GM18526 (cell line): ENCODE results near the gene STX18.

Experiments used
- POLR2A ChIP-seq: IDR thresholded peaks from 3 replicates; pipeline ENCODE4 v1.6.1; 2011; ENCODE audit not compliant: insufficient read length; ENCODE audit errors: extremely low read depth

The STX18 gene

DNA sequence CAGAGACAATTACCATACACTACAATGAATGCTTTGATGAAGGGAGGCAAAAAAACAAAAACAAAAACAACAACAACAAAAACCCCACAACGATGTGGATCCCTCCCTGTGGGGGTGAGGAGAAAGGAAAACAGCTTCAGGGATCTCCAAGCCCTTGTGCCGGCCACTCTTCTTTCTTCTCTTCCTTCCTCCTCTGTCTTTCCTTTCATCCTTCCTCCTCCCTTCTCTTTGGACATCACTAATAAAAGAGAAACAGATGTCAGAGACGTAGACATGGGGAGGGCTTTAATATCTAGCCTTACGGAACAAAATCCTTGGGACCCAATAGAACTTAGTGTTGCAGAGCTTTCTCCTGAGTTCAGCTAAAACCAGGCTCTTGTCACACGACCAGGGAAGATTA lies 18.8 kb upstream of the STX18 start:
- no peak for TF ChIP-seq POLR2A

DNA sequence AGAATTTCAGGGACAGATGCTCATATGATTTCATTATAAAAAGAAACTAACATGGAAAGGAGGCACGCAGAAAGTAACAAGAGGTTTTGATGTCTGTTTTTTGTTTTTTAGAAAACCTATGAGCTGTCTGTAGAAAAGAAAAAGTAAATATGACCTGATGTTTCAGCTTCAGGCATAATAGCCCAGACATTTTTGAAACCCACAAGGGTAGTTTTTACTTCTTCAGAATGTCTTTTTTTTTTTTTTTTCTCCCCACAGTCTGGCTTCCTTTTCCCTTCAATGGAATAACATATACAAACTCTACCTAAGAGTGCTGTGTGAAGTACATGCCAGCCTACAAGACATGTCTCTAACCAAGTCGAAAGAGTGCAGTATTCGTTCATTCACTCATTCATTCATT lies 18.3 kb upstream of the STX18 start:
- TF ChIP-seq POLR2A = no peak

DNA sequence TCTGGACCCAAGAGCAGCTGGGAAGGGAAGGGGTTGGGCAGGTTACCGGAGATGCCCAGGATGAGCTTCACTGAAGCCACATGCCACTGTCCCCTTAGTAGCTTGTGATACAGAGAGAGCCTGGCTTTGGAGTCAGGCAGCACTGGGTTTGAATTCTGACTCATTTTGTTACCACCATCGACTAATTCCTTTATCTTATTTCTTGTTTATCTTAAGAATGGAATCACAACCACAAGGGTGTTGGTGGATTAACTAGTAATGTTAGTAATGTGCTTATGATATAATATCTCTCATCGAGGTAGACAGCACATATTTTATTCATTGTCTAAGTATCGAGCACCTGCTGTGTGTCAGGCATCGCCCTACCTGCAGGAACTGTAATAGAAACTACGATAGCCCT lies 17.7 kb upstream of the STX18 start:
- no peak for TF ChIP-seq POLR2A

DNA sequence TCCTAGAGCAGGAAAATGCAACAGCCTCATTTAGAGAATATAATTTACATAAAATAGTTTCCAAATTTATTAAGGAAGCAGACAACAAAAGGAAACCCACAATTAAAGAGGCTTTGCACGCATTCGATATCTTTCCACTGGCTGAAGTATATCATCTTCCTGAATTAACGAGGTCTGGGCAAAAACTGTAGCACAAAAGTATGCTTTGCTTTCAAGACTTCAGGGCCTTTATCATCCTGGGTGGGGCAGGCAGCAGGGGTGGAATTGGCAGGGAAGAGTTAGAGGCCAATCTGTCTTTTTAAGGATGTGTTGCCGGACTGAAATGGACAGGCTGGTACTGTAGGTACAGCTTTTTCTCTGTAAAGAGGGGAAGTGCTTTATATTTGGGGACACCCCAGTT lies 17.0 kb upstream of the STX18 start:
- TF ChIP-seq POLR2A = no peak

DNA sequence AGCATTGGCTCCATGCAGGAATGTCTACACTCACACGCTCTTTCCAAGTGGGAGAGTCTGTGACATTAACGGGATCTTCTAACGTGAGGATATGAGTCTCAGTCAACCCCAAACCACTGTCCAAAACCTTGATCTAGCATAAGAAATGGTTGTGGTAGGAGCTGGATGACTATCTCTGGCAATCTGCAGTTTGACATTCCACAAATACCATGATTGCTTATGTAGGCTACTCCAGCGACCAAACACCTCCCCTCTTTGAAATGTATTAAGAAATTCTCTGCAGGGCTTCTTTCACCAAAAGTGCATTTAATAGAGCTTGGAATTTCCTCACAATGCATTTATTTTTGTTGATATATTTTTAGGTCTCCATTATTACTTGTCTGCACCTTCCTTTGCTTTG lies 14.1 kb upstream of the STX18 start:
- no peak for TF ChIP-seq POLR2A

DNA sequence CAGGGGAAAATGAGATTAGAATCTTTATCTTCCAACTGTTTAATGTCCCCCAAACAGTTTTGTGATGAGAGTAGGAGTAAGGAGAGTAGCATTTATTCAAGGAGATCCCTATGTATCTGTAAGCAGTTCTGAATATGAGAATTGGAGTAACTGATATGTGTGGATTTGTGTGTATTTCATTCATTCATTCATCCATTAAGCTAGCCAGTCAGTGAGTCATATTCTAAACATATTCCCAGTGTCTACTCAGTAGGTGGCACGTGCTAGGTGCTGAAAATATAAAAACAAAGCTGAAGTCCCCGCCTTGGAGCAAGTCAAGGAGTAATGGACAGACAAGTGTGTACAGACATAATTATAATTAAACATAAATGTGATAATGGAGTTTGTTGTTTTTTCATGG lies 12.4 kb upstream of the STX18 start:
- no peak for TF ChIP-seq POLR2A

DNA sequence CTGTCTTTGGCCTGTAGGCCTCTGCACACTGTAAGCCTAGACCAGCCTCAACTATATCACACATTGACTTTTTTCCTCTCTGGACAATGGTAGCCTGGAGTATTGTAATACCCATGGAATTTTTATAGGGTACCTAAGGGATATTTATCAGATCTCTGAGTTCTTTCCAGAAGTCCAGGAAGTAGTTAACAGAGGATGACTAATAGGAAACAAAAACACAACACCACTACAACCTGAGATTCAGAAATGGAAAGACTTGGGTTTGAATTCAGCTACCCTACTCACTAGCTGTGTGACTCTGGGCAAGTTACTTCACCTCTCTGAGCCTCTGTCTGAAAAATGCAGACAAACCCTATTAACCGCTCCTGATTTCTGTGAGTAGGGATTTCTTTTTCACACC lies 7.7 kb upstream of the STX18 start:
- TF ChIP-seq POLR2A = no peak

DNA sequence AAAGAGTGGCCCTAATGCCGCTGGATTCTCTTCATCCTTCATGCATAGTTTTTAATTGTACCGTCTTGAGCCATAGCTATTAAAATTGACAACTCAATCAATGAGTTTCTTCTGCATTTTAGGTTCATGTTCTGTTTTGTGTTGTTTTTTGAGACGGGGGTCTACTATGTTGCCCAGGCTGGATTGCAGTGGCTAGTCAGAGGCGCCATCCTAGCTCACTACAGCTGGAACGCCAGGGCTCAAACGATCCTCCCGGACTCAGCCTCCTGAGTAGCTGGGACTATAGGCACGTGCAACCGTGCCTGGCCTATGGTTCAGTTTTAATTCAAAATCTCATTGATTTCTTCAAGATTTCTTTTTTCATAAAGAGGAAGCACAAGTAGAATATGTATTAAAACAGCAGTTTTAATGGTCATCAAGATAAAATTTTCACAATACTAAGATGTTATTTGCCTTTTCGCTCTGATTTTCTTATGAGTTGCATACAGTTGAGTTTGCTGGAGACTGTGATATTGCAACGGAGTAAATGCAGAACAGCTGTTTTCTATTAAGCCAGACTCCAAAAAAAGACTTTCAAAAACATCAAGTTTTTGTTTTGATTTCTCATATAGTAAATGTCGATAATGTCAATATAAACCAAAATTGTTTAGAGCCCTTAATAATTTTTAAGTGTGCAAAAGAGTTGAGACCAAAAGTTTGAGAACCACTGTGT lies 1.1 kb upstream of the STX18 start:
- TF ChIP-seq POLR2A = no peak

DNA sequence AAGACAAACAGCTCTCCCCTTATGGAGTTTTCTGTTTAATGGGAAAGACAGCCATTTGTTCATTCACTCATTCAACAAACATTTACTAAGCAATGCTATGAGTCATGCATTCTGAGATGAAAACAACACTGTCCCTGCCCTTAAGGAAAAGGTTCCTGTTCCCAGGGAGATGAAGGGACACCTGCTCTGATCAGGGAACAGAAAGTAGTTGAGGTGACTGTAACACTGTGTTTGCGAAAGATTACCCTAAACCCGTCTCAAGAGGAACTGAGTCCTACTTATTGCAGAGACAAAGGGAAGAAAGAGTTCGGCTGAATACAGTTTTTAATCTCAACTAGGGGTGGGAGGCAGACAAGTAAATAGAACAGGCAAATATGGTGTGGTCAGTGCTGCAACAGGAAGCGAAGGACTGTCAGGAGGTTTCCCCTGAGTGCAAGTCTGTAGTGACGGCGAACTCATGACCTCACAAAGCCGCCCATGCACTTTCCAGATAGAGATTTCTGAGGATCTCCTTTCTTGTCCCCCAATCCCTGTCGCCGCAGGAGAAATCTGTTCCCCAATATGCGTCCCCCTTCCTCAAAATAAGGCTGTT lies 712 bp downstream of the STX18 start:
- TF ChIP-seq POLR2A = no peak

DNA sequence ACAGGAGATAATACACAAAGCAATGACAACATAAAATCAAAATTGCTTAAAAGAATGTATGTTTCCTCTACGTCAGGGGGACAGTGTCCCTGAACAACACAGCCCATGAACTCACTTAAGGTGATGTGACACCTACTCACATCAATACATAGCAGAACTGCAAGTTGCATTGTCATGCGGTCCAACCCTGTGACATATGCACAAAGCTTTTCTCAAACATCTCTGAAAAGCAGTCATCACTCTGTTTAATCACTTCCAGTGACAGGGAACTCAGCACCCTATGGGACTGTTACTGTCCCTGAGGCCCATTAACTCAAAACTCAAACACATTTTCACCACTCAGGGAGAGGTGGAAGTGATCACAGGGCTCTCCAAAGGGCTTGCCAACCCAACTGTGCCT lies 2.4 kb downstream of the STX18 start:
- no peak for TF ChIP-seq POLR2A

DNA sequence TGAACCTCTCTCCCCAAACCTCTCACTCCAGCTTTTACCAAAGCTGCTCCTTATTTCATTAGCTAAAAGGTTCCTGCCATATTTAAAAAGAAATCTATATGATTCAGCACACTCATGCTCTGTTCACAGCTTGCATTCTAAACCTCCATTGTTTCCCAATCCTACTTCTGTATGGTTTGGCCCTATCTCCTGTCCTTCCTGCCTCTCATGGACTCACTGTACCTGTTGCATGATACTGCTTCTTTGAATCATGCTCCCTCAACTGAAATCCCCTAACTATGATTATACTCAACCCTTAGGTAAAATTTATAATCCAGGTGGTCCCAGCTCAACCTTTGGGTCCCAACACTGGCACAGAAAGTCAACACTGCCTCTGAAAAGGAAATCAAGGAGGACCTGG lies 6.3 kb downstream of the STX18 start:
- no peak for TF ChIP-seq POLR2A

DNA sequence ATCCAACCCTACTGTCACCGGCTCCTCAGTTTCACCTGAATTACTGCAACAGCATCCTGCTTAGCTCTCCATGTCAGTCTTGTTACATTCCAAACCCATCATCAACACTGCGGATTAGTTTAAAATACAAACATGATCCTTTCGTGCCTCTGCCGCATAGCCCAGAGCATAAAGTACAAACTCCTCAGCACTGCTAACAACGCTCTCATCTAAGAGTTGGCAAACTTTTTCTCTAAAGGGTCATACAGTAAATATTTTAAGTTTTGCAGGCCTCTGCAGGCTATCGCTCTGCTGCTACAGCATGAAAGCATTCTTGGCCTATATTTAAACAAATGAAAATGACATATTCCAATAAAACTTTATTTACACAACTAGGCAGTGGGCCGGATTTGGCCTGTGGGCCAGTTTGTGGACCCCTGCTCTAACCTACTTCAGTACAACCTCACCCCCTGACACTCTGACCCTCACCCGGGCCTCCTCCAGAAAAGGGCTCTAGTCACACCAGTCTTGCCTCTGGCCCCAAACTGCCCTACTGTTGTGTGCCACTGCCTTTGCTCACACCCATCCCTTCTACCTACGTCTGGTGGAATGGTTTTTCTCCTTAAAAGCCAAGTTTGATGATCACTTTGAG lies 7.2 kb downstream of the STX18 start:
- TF ChIP-seq POLR2A = no peak

DNA sequence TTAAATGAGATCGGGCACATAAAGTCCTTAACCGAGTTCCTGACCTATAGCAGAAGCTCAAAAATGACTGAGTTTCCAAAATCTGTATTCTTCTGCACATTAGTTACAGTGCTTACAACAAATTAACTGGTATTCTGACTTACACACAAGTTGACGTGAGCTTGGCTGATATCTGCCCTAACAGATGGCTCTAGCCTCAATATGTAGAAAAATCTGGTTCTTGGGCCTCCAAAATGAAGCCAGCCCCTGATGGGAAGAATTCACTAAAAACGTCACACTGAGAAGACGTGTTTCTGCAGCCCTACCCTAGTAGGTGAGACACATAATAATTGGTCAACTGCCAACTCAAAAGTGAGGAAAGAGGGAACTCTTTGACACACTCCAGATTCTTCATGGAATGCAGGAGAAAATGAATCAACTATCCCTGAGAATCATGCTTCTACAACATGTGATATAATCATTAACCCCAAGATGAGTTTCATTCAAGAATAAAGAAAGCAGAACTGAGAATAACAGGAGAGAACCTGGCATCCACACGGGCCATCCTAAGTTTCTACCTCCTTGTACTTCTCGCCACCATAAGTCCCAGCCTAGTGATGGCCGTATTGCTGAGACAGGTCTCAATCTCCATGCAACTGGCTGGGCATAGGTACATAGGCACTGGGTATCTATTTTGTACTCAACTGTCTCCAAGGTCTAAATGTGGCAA lies 8.2 kb downstream of the STX18 start:
- no peak for TF ChIP-seq POLR2A

DNA sequence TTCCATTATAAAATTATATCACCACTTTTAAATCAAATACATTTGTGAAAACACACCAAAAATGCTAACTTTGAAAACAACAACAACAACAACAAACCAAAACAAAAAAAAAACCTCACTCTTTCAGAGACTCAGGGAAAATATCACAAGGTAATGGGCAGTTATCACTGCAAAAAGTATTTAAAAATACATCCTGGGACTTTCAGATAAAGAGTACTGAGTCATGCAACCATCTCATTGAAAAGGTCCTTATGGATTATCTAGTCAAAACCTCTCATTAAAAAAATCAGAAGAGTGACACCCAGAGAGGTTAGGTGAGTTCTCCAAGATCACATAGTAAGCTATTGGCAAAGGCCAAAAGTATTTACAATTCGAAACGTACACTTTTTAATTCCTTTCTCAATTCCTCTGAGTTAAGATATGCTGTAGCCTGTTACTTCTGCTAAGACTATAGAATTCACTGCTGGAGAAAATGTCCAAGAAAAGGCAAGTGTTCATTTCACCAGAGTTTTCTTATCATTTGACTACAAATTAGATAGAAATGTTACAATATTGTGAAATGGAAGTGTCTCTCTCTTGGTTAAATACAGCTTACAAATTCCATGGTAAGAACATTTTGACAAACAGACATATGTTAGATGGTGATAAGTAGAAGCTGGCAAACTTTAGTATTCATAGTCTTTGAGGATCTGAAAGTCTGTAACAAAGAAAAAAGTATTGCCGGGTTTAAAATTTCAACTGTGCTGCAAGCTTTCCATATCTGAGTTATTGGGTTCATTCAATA lies 9.3 kb downstream of the STX18 start:
- no peak for TF ChIP-seq POLR2A

DNA sequence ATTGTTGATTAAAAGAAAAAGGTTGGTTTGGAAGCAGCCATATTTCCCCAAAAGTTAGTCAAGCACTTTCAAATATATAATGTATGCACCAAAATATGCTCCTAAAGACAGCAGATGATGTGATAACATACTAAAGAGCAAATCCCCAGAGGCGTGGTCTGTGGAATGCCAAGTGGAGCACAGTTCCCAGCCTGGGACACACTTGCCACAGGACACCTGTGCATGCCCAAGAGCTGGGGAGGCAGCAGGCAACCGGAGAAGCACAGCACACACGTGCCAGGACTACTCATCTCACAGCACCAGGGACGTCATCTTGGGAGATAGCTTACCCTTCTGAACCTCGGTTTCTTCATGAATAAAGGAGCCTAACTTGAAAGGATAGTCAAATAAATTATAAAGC lies 12.5 kb downstream of the STX18 start:
- no peak for TF ChIP-seq POLR2A
